Measurements from ENCODE around the gene RELT. TPM values are rescaled to one million over a fixed set of nuclear protein-coding genes. Genes with fewer than 3 reads are reported as not detected.

The RELT gene
- total RNA-seq, 1 experiment from 2014 or later = 10.2 TPM

DNA sequence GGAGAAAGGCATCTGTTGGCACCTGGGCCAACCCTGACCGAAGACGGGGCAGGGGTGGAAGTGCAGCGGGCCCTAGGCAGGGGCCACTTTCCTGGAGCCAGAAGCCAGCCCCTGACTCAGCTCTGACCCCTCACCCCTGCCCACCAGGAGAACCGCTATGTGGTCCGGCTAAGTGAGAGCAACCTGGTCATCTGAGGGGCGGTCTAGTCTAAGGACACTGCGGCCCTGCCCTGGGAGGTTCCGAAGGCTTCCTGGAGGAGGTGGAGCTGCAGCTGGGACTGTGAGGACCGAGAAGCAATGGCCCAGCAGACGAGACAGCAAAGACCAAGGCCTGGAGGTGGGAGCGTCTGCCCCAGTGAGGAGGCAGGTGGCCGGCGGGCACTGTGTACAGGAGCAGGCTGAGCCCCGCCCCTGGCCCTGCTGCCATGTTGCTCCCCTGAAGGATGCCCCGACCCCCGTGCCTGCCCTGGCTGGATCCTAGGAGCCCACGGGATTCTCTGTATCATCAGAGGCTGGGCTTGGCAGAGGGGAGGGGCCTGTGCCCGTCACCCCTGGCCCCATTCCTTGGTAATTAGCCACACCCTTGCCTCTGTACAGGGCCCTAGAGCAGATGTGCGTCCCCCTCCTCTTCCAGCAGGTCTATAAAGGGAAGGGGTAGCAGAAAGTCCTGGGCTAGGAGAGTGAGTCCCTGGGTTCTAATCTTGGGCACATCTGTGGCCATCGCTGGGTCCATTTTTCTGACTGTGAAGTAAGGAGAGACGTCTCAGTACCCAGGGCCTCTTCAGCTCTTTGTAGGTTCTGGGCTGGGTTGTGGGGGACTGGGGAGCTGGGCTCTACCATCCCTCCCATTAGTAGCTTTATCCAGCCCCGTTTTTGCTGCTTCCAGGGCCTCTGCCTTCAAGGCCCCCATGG lies 19.4 kb downstream of the RELT start:
- H3K4me2 ChIP-seq (ENCODE audit: insufficient read depth, insufficient read length, low read length) = no peak overlapping the region
- no peaks in the 10 kb centered on the region for H3K27me3 ChIP-seq (ENCODE audit: insufficient read depth, low read length)
- H2AFZ ChIP-seq (ENCODE audit: low read length) = no peak overlapping the region
- H3K4me1 ChIP-seq (ENCODE audit: insufficient read depth, low read length) = no peaks in the 10 kb centered on the region
- no peak overlapping the region for H3K56ac ChIP-seq (ENCODE audit: insufficient read length, low read depth, low read length)
- no peak overlapping the region for H2BK20ac ChIP-seq (ENCODE audit: low read depth, low read length, poor library complexity, severe bottlenecking)
- no peak overlapping the region for H2BK120ac ChIP-seq (ENCODE audit: low read depth, low read length, poor library complexity, severe bottlenecking)
- H3K4ac ChIP-seq (ENCODE audit: low read depth, low read length) = no peak overlapping the region
- H3K23me2 ChIP-seq (ENCODE audit: insufficient read length, low read depth, low read length, poor library complexity, severe bottlenecking) = no peaks in the 10 kb centered on the region
- no peaks in the 10 kb centered on the region for H4K20me1 ChIP-seq (ENCODE audit: control insufficient read depth, insufficient read depth, insufficient read length)
- H3K27ac ChIP-seq (ENCODE audit: insufficient read length, low read depth, low read length) = no peak overlapping the region
- peak overlapping the region in 2 of 3 experiments; percentile 63 to 96; a peak in 2 of 7 replicates for H3K27ac Mint-ChIP-seq
- H3K9me3 ChIP-seq (ENCODE audit: control insufficient read depth, low read depth, low read length) = no peaks in the 10 kb centered on the region
- H2BK12ac ChIP-seq (ENCODE audit: insufficient read length, low read depth, low read length) = no peak overlapping the region
- no peak for TF ChIP-seq CTCF (conservative IDR thresholded peaks at IDR 0.05)
- no peak overlapping the region for H3T11ph ChIP-seq (ENCODE audit: low read length)
- no peak overlapping the region for H3K18ac ChIP-seq (ENCODE audit: insufficient read length, low read depth, low read length)
- H4K5ac ChIP-seq (ENCODE audit: insufficient read length, low read depth, low read length) = no peak overlapping the region
- H3K79me1 ChIP-seq (ENCODE audit: insufficient read depth, low read depth, low read length, poor library complexity, severe bottlenecking) = no peaks in the 10 kb centered on the region
- H3K4me3 Mint-ChIP-seq = no peak overlapping the region
- peaks cover 7 to 8% of the 10 kb centered on the region in 2 experiments for H3K4me1 Mint-ChIP-seq
- no peak overlapping the region for H3K14ac ChIP-seq (ENCODE audit: insufficient read depth, low read length)
- no peaks in the 10 kb centered on the region for H3K9me3 Mint-ChIP-seq
- H3K27me3 Mint-ChIP-seq (ENCODE audit: low read depth) = peaks cover 2% of the 10 kb centered on the region
- no peak overlapping the region for H2AK5ac ChIP-seq (ENCODE audit: insufficient read length, low read length)
- H3K36me3 Mint-ChIP-seq (ENCODE audit: insufficient read depth in 1 of 3, low read depth in 3 of 3) = peaks cover 0 to 3% (median 0%) of the 10 kb centered on the region in 3 experiments; a peak in 1 of 7 replicates
- no peak overlapping the region for H4K8ac ChIP-seq (replicated peaks; ENCODE audit: insufficient read length, low read depth, low read length)
- H2BK15ac ChIP-seq (ENCODE audit: low read depth, low read length) = no peak overlapping the region
- DNase-seq = no peak
- no peak overlapping the region for H3K23ac ChIP-seq (ENCODE audit: insufficient read length, low read depth, low read length)
- WGBS (ENCODE audit: extremely low coverage, insufficient read length, low lambda C conversion rate) = no CpG with 5 or more reads among the region's 22 CpGs
- H2BK5ac ChIP-seq (ENCODE audit: insufficient read length, low read length) = no peak overlapping the region
- no peak overlapping the region for H4K91ac ChIP-seq (ENCODE audit: insufficient read length, low read depth, low read length)
- H3K9ac ChIP-seq (ENCODE audit: extremely low read depth, insufficient read length, low read length) = no peak overlapping the region
- no peaks in the 10 kb centered on the region for H3K79me2 ChIP-seq (ENCODE audit: insufficient read depth, low read length)

Measured in H9 (cell line).